HepG2 (cell line): ENCODE data around the gene ATP5MG. TPM values are rescaled to one million over a fixed set of nuclear protein-coding genes. Genes with fewer than 3 reads are reported as not detected.
A peak's percentile ranks its signal among the peaks of the same experiment; 100 is the strongest.

Source experiments
- ATAC-seq: fragments of 200-7000 bp; cut with Tn5 transposase; 3 replicates; pipeline ENCODE4 v1.9.1; 2020; ENCODE audit warnings: mild to moderate bottlenecking, moderate library complexity
- Bru-seq: library from RNA; stranded (reverse); fragments of 400-500 nt; gene quantifications from one replicate; lab custom pipeline; 2021; lab: Mats Ljungman, UMichigan
- BruChase-seq, 2 experiments: library from RNA; stranded (reverse); fragments of 400-500 nt; gene quantifications; one replicate each; lab custom pipeline; 2021; lab: Mats Ljungman, UMichigan
- BruUV-seq: library from RNA; stranded (reverse); fragments of 400-500 nt; replicated peaks from 2 replicates; lab custom pipeline; 2021; lab: Mats Ljungman, UMichigan
- CTCF ChIA-PET: fragments of 300-600 bp; formaldehyde crosslinking; extraction: SDS; loops from one replicate; lab custom pipeline; 2021; ENCODE audit warnings: low total read pairs, inconsistent platforms, low intra/inter-chr PET ratio; lab: Yijun Ruan, JAX
- POLR2A ChIA-PET: fragments of 350-600 bp; sonication (Branson Sonifier 250); formaldehyde crosslinking; loops from one replicate; lab custom pipeline; 2020; ENCODE audit warnings: antibody characterized with exemption, inconsistent platforms; lab: Yijun Ruan, JAX
- DNase-seq: peaks from one replicate; pipeline ENCODE4 v3.0.0-alpha.2; 2015; ENCODE audit warnings: low spot score
- FAIRE-seq: peaks from 3 replicates; lab custom pipeline; 2011; peaks lifted over from hg19 to GRCh38; lab: Jason Lieb, UNC
- H2AFZ ChIP-seq: one replicate; pipeline ENCODE4 v1.6.1; 2011; ENCODE audit warnings: low read length, inconsistent platforms
- H3K27ac ChIP-seq: fragments of 300-600 bp; 3 replicates; pipeline ENCODE4 v1.8.0; 2011; ENCODE audit warnings: mixed run types, mild to moderate bottlenecking, mixed read lengths, low read length, inconsistent platforms; ENCODE audit not compliant: insufficient read depth; ENCODE audit errors: extremely low read length
- H3K27me3 ChIP-seq, 2 experiments: fragments of 200-600 bp in 1 of 2; 2 replicates in 1 of 2; 3 replicates in 1 of 2; pipeline versions ENCODE4 v1.6.0 to v1.8.0; 2011; ENCODE audit warnings: low read length in 2 of 2, mild to moderate bottlenecking in 2 of 2, moderate library complexity in 2 of 2, inconsistent platforms in 1 of 2; ENCODE audit not compliant: insufficient read depth in 2 of 2, control insufficient read depth in 1 of 2
- H3K36me3 ChIP-seq, 2 experiments: fragments of 200-600 bp in 1 of 2; replicated peaks in 1 of 2; 2 replicates in 1 of 2; 3 replicates in 1 of 2; pipeline versions ENCODE4 v1.5.1 to v1.8.0; 2011; ENCODE audit warnings: low read length in 2 of 2, inconsistent platforms in 1 of 2; ENCODE audit not compliant: insufficient read depth in 2 of 2, control insufficient read depth in 1 of 2
- H3K4me1 ChIP-seq: 2 replicates; pipeline ENCODE4 v1.5.1; 2012; ENCODE audit warnings: low read length, inconsistent platforms; ENCODE audit not compliant: insufficient read depth
- H3K4me2 ChIP-seq: 2 replicates; pipeline ENCODE4 v1.6.0; 2011; ENCODE audit warnings: low read depth, low read length, inconsistent platforms
- H3K4me3 ChIP-seq, 3 experiments: fragments of 200-600 bp in 1 of 3; sonication (generic), shearing (Covaris generic) in 1 of 3; replicated peaks in 1 of 3; 2 replicates each; pipeline ENCODE4 v1.5.1; 2011 to 2016; ENCODE audit warnings: low read length in 3 of 3, inconsistent platforms in 2 of 3, low read depth in 2 of 3, mild to moderate bottlenecking in 2 of 3, control low read depth in 1 of 3, mixed read lengths in 1 of 3; ENCODE audit not compliant: insufficient read depth in 1 of 3
- H3K79me2 ChIP-seq: one replicate; pipeline ENCODE4 v1.6.1; 2011; ENCODE audit warnings: low read length, inconsistent platforms; ENCODE audit not compliant: insufficient read depth
- H3K9ac ChIP-seq: 2 replicates; pipeline ENCODE4 v1.6.0; 2011; ENCODE audit warnings: mild to moderate bottlenecking, low read depth, low read length, inconsistent platforms; ENCODE audit not compliant: insufficient read depth
- H3K9me3 ChIP-seq: 2 replicates; pipeline ENCODE4 v1.5.1; 2012; ENCODE audit warnings: mild to moderate bottlenecking, low read length
- H4K20me1 ChIP-seq: 2 replicates; pipeline ENCODE4 v1.6.0; 2011; ENCODE audit warnings: inconsistent platforms, mild to moderate bottlenecking, low read length, moderate library complexity; ENCODE audit not compliant: insufficient read depth
- AGO1 ChIP-seq: fragments of 200-400 bp; formaldehyde crosslinking; IDR thresholded peaks from 2 replicates; pipeline ENCODE4 v1.6.1; 2017; ENCODE audit warnings: mild to moderate bottlenecking, low read depth, low read length, moderate library complexity; ENCODE audit not compliant: poor library complexity, severe bottlenecking
- ISX ChIP-seq: sonication (generic); formaldehyde crosslinking; conservative IDR thresholded peaks from 2 replicates; pipeline ENCODE4 v1.5.0; 2020; ENCODE audit warnings: missing genetic modification reagents
- KDM3A ChIP-seq: IDR thresholded peaks from 2 replicates; pipeline ENCODE4 v1.6.1; 2018; ENCODE audit warnings: low read depth, missing compliant biosample characterization
- RNF2 ChIP-seq: fragments of 450-650 bp; conservative IDR thresholded peaks from 2 replicates; pipeline ENCODE4 v1.6.1; 2016; ENCODE audit warnings: low read depth
- ZNF569 ChIP-seq: sonication (generic); formaldehyde crosslinking; IDR thresholded peaks from 2 replicates; pipeline ENCODE4 v1.5.0; 2020; ENCODE audit warnings: mild to moderate bottlenecking, missing genetic modification reagents, moderate library complexity, borderline replicate concordance
- WGBS: methylation state at CpG from one replicate; pipeline ENCODE4 v1.1.6; 2017; ENCODE audit warnings: low lambda C conversion rate; 5-methylcytosine and 5-hydroxymethylcytosine counted together
- in situ Hi-C: cut with HindIII; loops from 2 replicates; pipeline ENCODE4 v1.10.0; 2017; ENCODE audit warnings: low pct_unique_long_range_greater_than_20kb; ENCODE audit not compliant: extremely low pct_ligation_motif_present
- intact Hi-C: fragments of 100-400 bp; cut with micrococcal nuclease; formaldehyde crosslinking; loops from one replicate; pipeline ENCODE4 v1.10.0; 2022; ENCODE audit not compliant: unreplicated experiment
- long read RNA-seq, 2 experiments: library from RNA in 1 of 2; library from polyadenylated mRNA in 1 of 2; stranded (forward) in 1 of 2; unstranded in 1 of 2; transcript quantifications; one replicate each; pipeline ENCODE4 v2.0.0, GENCODE V29; 2019 to 2022
- polyA minus RNA-seq, 3 experiments: library from RNA; depleted of rRNA, polyadenylated mRNA; stranded (reverse); fragments of >200 nt; gene quantifications; 2 replicates each; pipeline ENCODE4 v1.2.3, GENCODE V29; 2011; ENCODE audit warnings: low replicate concordance in 1 of 3
- polyA plus RNA-seq, 8 experiments: library from polyadenylated mRNA; depleted of rRNA in 3 of 8; stranded (reverse) in 7 of 8; unstranded in 1 of 8; fragments of >200 nt; fragmentation: Illumina TruSeq in 4 of 8; extraction: Trizol in 4 of 8; gene quantifications; 2 replicates each; pipeline versions ENCODE4 v1.2.1 to v1.2.3, GENCODE V29; 2011 to 2016; ENCODE audit warnings: low read depth in 4 of 8, missing spikeins in 1 of 8, mixed read lengths in 1 of 8; ENCODE audit not compliant: insufficient read depth in 1 of 8
- total RNA-seq, 5 experiments: library from RNA; depleted of rRNA; stranded (reverse); fragments of >200 nt; fragmentation: Illumina TruSeq; extraction: Trizol; gene quantifications; 2 replicates each; pipeline ENCODE4 v1.2.3, GENCODE V29; 2016; ENCODE audit warnings: low read depth in 1 of 5
- TF ChIP-seq, protein P1 (sequence below): sonication (generic); formaldehyde crosslinking; IDR thresholded peaks from 2 replicates; pipeline ENCODE4 v1.9.0; 2022; ENCODE audit warnings: missing genetic modification reagents, mild to moderate bottlenecking, borderline replicate concordance
- TF ChIP-seq, protein P2 (sequence below): sonication (generic); formaldehyde crosslinking; IDR thresholded peaks from 2 replicates; pipeline ENCODE4 v1.9.0; 2021; ENCODE audit warnings: mild to moderate bottlenecking, missing genetic modification reagents

ATP5MG gene, protein sequence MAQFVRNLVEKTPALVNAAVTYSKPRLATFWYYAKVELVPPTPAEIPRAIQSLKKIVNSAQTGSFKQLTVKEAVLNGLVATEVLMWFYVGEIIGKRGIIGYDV
- total RNA-seq (2016; rRNA removed; fragmentation: Illumina TruSeq; extraction: Trizol), result 320 and 408 TPM in 2 replicates
- total RNA-seq (2016; cell fraction: cytosol; rRNA removed; fragmentation: Illumina TruSeq; extraction: Trizol; ENCODE audit: low read depth), result 159 and 171 TPM in 2 replicates
- total RNA-seq (2016; cell fraction: insoluble cytoplasmic fraction; rRNA removed; fragmentation: Illumina TruSeq; extraction: Trizol), result 349 and 437 TPM in 2 replicates
- total RNA-seq (2016; cell fraction: membrane; rRNA removed; fragmentation: Illumina TruSeq; extraction: Trizol), result 200 and 226 TPM in 2 replicates
- total RNA-seq (2016; cell fraction: nucleus; rRNA removed; fragmentation: Illumina TruSeq; extraction: Trizol), result 118 TPM in 2 replicates
- polyA plus RNA-seq (2011; rRNA removed), result 209 and 260 TPM in 2 replicates
- 224 and 232 TPM in 2 replicates for polyA plus RNA-seq (2011; cell fraction: cytosol; rRNA removed)
- 34.3 and 48.4 TPM in 2 replicates for polyA plus RNA-seq (2011; cell fraction: nucleus; rRNA removed)
- polyA plus RNA-seq (2012), result 196 and 279 TPM in 2 replicates
- 199 and 242 TPM in 2 replicates for polyA plus RNA-seq (2016; cell fraction: cytosol; fragmentation: Illumina TruSeq; extraction: Trizol; ENCODE audit: low read depth)
- 446 and 519 TPM in 2 replicates for polyA plus RNA-seq (2016; cell fraction: insoluble cytoplasmic fraction; fragmentation: Illumina TruSeq; extraction: Trizol; ENCODE audit: low read depth)
- 199 and 264 TPM in 2 replicates for polyA plus RNA-seq (2016; cell fraction: membrane; fragmentation: Illumina TruSeq; extraction: Trizol; ENCODE audit: low read depth)
- 242 and 264 TPM in 2 replicates for polyA plus RNA-seq (2016; cell fraction: nucleus; fragmentation: Illumina TruSeq; extraction: Trizol; ENCODE audit: insufficient read depth, low read depth)
- 36.3 and 59.5 TPM in 2 replicates for polyA minus RNA-seq (2011; rRNA and poly(A)+ RNA removed; ENCODE audit: low replicate concordance)
- polyA minus RNA-seq (2011; cell fraction: cytosol; rRNA and poly(A)+ RNA removed), result 41.8 and 56.3 TPM in 2 replicates
- 17.0 and 20.9 TPM in 2 replicates for polyA minus RNA-seq (2011; cell fraction: nucleus; rRNA and poly(A)+ RNA removed)
- percentile 79 among the genes with signal in this experiment for Bru-seq, nascent RNA
- percentile 95 among the genes with signal in this experiment for BruChase-seq, experiment 1, labeled RNA remaining after a 6-hour chase
- BruChase-seq, experiment 2, labeled RNA remaining after a 2-hour chase, result percentile 87 among the genes with signal in this experiment
- long read RNA-seq, experiment 1, transcript ATP5MG-201 (3 exons, 1,577 nt), result major isoform, 447 of 450 reads
- long read RNA-seq, experiment 1, partial matches to known transcripts, result 0 of 450 reads
- long read RNA-seq, experiment 1, other reads (novel, unspliced or antisense), result 2 of 450 reads
- long read RNA-seq, experiment 2, transcript ATP5MG-201 (3 exons, 1,577 nt), result major isoform, 349 of 367 reads
- long read RNA-seq, experiment 2, transcript ATP5MG-203 (2 exons, 1,582 nt), result minor isoform, 9 of 367 reads
- long read RNA-seq, experiment 2, partial matches to known transcripts, result 3 of 367 reads
- long read RNA-seq, experiment 2, other reads (novel, unspliced or antisense), result 6 of 367 reads

DNA sequence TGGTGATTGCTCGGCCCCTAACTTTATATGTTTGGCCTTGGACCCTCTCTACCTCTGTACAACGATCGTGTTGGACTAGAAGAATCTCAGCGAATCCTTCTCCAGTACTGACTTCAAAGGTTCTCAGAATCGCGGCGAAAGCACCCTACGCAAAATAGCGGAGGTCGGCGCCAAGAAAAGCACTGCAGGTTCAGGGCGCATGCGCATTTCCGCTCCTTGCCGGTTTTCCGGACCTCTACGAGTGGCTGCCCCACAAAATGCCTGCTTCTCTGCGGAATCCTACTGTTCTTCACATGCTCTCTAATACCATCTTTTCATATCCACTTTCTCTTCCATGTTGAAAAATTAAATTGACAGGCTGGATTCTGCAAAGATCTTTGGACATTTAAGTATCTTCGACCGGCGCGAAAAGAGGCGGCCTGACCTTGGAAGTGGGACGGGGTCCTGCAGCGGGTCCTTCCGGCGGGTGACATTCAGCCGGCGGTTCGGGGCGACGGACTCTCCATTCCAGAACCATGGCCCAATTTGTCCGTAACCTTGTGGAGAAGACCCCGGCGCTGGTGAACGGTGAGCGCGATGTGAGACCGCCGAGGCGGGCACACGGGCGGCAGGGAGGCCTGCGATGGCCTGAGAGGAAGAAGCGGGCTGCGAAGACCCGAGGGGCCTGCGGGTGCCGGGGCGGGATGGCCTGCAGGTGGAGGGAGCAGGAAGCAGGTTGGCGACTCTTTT lies at the start of gene ATP5MG:
Gene ATP5MG (plus strand): TSS at position 456 of the 729 bp plus-strand sequence. CDS start 60 bp downstream, at position 516.
- no peaks in the 10 kb centered on the region; a peak in 1 of 5 replicates for H3K27me3 ChIP-seq
- DNase-seq (peak; percentile 82), ATAC-seq (peak; percentile 83), FAIRE-seq (peak; percentile 87)
- in situ Hi-C loops, result no loop called here
- BruUV-seq, result no TSS peak
- peaks cover 16% of the 10 kb centered on the region for H4K20me1 ChIP-seq
- intact Hi-C loops, result loop anchor here (2.0 kb wide), 2 partner anchors 33 to 87 kb away; no protein-coding TSS in a partner anchor
- CTCF ChIA-PET, result no interaction called here
- H3K4me1 ChIP-seq, result peaks cover 40% of the 10 kb centered on the region
- peak within 1 kb of the TSS; percentile 96 for H2AFZ ChIP-seq
- H3K9ac ChIP-seq, result peak within 1 kb of the TSS; percentile 91
- peak within 1 kb of the TSS; percentile 91 to 97 (median 95) for H3K4me3 ChIP-seq
- POLR2A ChIA-PET, result interaction anchor here (1.2 to 1.9 kb wide), 3 partner anchors 34 to 220 kb away, joined by 3 to 20 read pairs (median 4); partner anchors contain the start of gene KMT2A
- H3K9me3 ChIP-seq, result no peaks in the 10 kb centered on the region
- H3K36me3 ChIP-seq, result peaks cover 0 to 16% of the 10 kb centered on the region in 2 experiments; a peak in 3 of 5 replicates
- H3K4me2 ChIP-seq, result peak within 1 kb of the TSS; percentile 85
- peaks cover 45% of the 10 kb centered on the region for H3K79me2 ChIP-seq
- H3K27ac ChIP-seq, result peak within 1 kb of the TSS; percentile 90
- WGBS, result 0% methylated on average over 37 of the region's 51 CpGs
- TF ChIP-seq KDM3A (CRISPR knock-in tag), result no peak
- TF ChIP-seq ISX (CRISPR knock-in tag), result 0 out of 2 replicates have a peak, but pooled peaks have one; percentile 15
- TF ChIP-seq, protein P1, sequence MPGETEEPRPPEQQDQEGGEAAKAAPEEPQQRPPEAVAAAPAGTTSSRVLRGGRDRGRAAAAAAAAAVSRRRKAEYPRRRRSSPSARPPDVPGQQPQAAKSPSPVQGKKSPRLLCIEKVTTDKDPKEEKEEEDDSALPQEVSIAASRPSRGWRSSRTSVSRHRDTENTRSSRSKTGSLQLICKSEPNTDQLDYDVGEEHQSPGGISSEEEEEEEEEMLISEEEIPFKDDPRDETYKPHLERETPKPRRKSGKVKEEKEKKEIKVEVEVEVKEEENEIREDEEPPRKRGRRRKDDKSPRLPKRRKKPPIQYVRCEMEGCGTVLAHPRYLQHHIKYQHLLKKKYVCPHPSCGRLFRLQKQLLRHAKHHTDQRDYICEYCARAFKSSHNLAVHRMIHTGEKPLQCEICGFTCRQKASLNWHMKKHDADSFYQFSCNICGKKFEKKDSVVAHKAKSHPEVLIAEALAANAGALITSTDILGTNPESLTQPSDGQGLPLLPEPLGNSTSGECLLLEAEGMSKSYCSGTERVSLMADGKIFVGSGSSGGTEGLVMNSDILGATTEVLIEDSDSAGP, result peak; percentile 70; the same call in 1 of the 2 replicates
- TF ChIP-seq, protein P2, sequence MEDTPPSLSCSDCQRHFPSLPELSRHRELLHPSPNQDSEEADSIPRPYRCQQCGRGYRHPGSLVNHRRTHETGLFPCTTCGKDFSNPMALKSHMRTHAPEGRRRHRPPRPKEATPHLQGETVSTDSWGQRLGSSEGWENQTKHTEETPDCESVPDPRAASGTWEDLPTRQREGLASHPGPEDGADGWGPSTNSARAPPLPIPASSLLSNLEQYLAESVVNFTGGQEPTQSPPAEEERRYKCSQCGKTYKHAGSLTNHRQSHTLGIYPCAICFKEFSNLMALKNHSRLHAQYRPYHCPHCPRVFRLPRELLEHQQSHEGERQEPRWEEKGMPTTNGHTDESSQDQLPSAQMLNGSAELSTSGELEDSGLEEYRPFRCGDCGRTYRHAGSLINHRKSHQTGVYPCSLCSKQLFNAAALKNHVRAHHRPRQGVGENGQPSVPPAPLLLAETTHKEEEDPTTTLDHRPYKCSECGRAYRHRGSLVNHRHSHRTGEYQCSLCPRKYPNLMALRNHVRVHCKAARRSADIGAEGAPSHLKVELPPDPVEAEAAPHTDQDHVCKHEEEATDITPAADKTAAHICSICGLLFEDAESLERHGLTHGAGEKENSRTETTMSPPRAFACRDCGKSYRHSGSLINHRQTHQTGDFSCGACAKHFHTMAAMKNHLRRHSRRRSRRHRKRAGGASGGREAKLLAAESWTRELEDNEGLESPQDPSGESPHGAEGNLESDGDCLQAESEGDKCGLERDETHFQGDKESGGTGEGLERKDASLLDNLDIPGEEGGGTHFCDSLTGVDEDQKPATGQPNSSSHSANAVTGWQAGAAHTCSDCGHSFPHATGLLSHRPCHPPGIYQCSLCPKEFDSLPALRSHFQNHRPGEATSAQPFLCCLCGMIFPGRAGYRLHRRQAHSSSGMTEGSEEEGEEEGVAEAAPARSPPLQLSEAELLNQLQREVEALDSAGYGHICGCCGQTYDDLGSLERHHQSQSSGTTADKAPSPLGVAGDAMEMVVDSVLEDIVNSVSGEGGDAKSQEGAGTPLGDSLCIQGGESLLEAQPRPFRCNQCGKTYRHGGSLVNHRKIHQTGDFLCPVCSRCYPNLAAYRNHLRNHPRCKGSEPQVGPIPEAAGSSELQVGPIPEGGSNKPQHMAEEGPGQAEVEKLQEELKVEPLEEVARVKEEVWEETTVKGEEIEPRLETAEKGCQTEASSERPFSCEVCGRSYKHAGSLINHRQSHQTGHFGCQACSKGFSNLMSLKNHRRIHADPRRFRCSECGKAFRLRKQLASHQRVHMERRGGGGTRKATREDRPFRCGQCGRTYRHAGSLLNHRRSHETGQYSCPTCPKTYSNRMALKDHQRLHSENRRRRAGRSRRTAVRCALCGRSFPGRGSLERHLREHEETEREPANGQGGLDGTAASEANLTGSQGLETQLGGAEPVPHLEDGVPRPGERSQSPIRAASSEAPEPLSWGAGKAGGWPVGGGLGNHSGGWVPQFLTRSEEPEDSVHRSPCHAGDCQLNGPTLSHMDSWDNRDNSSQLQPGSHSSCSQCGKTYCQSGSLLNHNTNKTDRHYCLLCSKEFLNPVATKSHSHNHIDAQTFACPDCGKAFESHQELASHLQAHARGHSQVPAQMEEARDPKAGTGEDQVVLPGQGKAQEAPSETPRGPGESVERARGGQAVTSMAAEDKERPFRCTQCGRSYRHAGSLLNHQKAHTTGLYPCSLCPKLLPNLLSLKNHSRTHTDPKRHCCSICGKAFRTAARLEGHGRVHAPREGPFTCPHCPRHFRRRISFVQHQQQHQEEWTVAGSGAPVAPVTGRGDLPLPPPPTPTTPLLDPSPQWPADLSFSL (CRISPR knock-in tag), result peak; percentile 58; the same call in 1 of the 2 replicates
- TF ChIP-seq ZNF569, result no peak
- no peak for TF ChIP-seq AGO1
- TF ChIP-seq RNF2, result no peak
